SK-N-SH treated with all-trans-retinoic acid at 6 μM for 48 hours (cell line): ENCODE data around the gene ADPRS.

Source experiments
- ATAC-seq: fragments of 200-7000 bp; cut with Tn5 transposase; 3 replicates; pipeline ENCODE4 v1.9.1; 2020; ENCODE audit warnings: mild to moderate bottlenecking, moderate library complexity
- ARNTL ChIP-seq: fragments of 450-650 bp; formaldehyde crosslinking; IDR thresholded peaks from 2 replicates; pipeline ENCODE4 v1.5.0; 2020; ENCODE audit warnings: low read depth, mild to moderate bottlenecking, moderate library complexity, borderline replicate concordance
- BACH2 ChIP-seq: fragments of 250-450 bp; sonication (Bioruptor Pico); IDR thresholded peaks from 2 replicates; pipeline ENCODE4 v1.9.0; 2021; ENCODE audit warnings: mild to moderate bottlenecking, borderline replicate concordance
- CREB5 ChIP-seq: fragments of 250-450 bp; sonication (Bioruptor Pico); IDR thresholded peaks from 2 replicates; pipeline ENCODE4 v1.5.1; 2020; ENCODE audit warnings: low read depth, mild to moderate bottlenecking, moderate library complexity
- CSDC2 ChIP-seq: fragments of 250-450 bp; sonication (Bioruptor Pico); IDR thresholded peaks from 2 replicates; pipeline ENCODE4 v1.5.0; 2020; ENCODE audit warnings: mild to moderate bottlenecking, moderate library complexity
- CSRNP3 ChIP-seq: fragments of 250-450 bp; sonication (Bioruptor Pico); IDR thresholded peaks from 2 replicates; pipeline ENCODE4 v1.5.1; 2021; ENCODE audit warnings: mild to moderate bottlenecking, moderate library complexity
- ESRRG ChIP-seq: fragments of 250-450 bp; sonication (Bioruptor Pico); IDR thresholded peaks from 2 replicates; pipeline ENCODE4 v1.6.1; 2021; ENCODE audit warnings: mild to moderate bottlenecking
- GLIS3 ChIP-seq: fragments of 250-450 bp; sonication (Bioruptor Pico); IDR thresholded peaks from 2 replicates; pipeline ENCODE4 v1.5.0; 2020; ENCODE audit warnings: mild to moderate bottlenecking, moderate library complexity
- ISL1 ChIP-seq: fragments of 250-450 bp; sonication (Bioruptor Pico); IDR thresholded peaks from 2 replicates; pipeline ENCODE4 v2.1.2; 2022; ENCODE audit warnings: mild to moderate bottlenecking, moderate library complexity
- OSR1 ChIP-seq: fragments of 250-450 bp; sonication (Bioruptor Pico); IDR thresholded peaks from 2 replicates; pipeline ENCODE4 v1.8.0; 2022; ENCODE audit warnings: moderate library complexity, mild to moderate bottlenecking, inconsistent platforms
- PATZ1 ChIP-seq: fragments of 250-450 bp; sonication (Bioruptor Pico); IDR thresholded peaks from 2 replicates; pipeline ENCODE4 v1.8.0; 2020; ENCODE audit warnings: mild to moderate bottlenecking, moderate library complexity, borderline replicate concordance
- PPARA ChIP-seq: fragments of 250-450 bp; sonication (Bioruptor Pico); IDR thresholded peaks from 2 replicates; pipeline ENCODE4 v1.5.0; 2020; ENCODE audit warnings: mild to moderate bottlenecking, borderline replicate concordance
- RARB ChIP-seq: fragments of 250-450 bp; sonication (Bioruptor Pico); IDR thresholded peaks from 2 replicates; pipeline ENCODE4 v1.8.0; 2021; ENCODE audit warnings: mild to moderate bottlenecking, moderate library complexity
- SNAI2 ChIP-seq: fragments of 250-450 bp; sonication (Bioruptor Pico); IDR thresholded peaks from 2 replicates; pipeline ENCODE4 v1.5.0; 2020; ENCODE audit warnings: mild to moderate bottlenecking, moderate library complexity
- TCF4 ChIP-seq: fragments of 250-450 bp; sonication (Bioruptor Pico); IDR thresholded peaks from 2 replicates; pipeline ENCODE4 v1.8.0; 2021; ENCODE audit warnings: mild to moderate bottlenecking, moderate library complexity, borderline replicate concordance
- TOX ChIP-seq: fragments of 250-450 bp; sonication (Bioruptor Pico); IDR thresholded peaks from 2 replicates; pipeline ENCODE4 v1.8.0; 2021; ENCODE audit warnings: mild to moderate bottlenecking, moderate library complexity, borderline replicate concordance
- ZC3H10 ChIP-seq: fragments of 250-450 bp; sonication (Bioruptor Pico); IDR thresholded peaks from 2 replicates; pipeline ENCODE4 v1.5.1; 2021; ENCODE audit warnings: mild to moderate bottlenecking, moderate library complexity
- ZFP3 ChIP-seq: fragments of 250-450 bp; sonication (Bioruptor Pico); IDR thresholded peaks from 2 replicates; pipeline ENCODE4 v1.5.0; 2020; ENCODE audit warnings: mild to moderate bottlenecking, moderate library complexity
- ZFP30 ChIP-seq: fragments of 450-650 bp; formaldehyde crosslinking; IDR thresholded peaks from 2 replicates; pipeline ENCODE4 v1.5.0; 2022; ENCODE audit warnings: mild to moderate bottlenecking, moderate library complexity
- ZNF565 ChIP-seq: fragments of 450-650 bp; formaldehyde crosslinking; conservative IDR thresholded peaks from 2 replicates; pipeline ENCODE4 v1.5.0; 2020; ENCODE audit warnings: low read depth, mild to moderate bottlenecking, moderate library complexity
- ZNF70 ChIP-seq: fragments of 450-650 bp; formaldehyde crosslinking; IDR thresholded peaks from 2 replicates; pipeline ENCODE4 v1.5.0; 2020; ENCODE audit warnings: mild to moderate bottlenecking, moderate library complexity
- ZNF8 ChIP-seq: fragments of 450-650 bp; formaldehyde crosslinking; IDR thresholded peaks from 2 replicates; pipeline ENCODE4 v1.5.0; 2020; ENCODE audit warnings: mild to moderate bottlenecking, moderate library complexity
- TF ChIP-seq, protein P1 (sequence below): fragments of 250-450 bp; sonication (Bioruptor Pico); IDR thresholded peaks from 2 replicates; pipeline ENCODE4 v1.8.0; 2021; ENCODE audit warnings: low read depth, mild to moderate bottlenecking, moderate library complexity, borderline replicate concordance

ADPRS gene

GRCh38 chr1:36070349-36070748 lies 18.3 kb upstream of the ADPRS start:
- no peak for ATAC-seq
- TF ChIP-seq ZFP30 (CRISPR knock-in tag) (no peak), CSDC2 (no peak), ARNTL (CRISPR knock-in tag) (no peak), CREB5 (no peak), TOX (CRISPR knock-in tag) (no peak), SNAI2 (CRISPR knock-in tag) (no peak), ZC3H10 (no peak), OSR1 (CRISPR knock-in tag) (no peak), TCF4 (CRISPR knock-in tag) (no peak), RARB (CRISPR knock-in tag) (no peak), ISL1 (CRISPR knock-in tag) (no peak), GLIS3 (no peak), ZFP3 (no peak), PATZ1 (no peak), ZNF565 (CRISPR knock-in tag) (no peak)
- TF ChIP-seq, protein P1, sequence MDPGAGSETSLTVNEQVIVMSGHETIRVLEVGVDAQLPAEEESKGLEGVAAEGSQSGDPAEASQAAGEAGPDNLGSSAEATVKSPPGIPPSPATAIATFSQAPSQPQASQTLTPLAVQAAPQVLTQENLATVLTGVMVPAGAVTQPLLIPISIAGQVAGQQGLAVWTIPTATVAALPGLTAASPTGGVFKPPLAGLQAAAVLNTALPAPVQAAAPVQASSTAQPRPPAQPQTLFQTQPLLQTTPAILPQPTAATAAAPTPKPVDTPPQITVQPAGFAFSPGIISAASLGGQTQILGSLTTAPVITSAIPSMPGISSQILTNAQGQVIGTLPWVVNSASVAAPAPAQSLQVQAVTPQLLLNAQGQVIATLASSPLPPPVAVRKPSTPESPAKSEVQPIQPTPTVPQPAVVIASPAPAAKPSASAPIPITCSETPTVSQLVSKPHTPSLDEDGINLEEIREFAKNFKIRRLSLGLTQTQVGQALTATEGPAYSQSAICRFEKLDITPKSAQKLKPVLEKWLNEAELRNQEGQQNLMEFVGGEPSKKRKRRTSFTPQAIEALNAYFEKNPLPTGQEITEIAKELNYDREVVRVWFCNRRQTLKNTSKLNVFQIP (CRISPR knock-in tag), result no peak

DNA sequence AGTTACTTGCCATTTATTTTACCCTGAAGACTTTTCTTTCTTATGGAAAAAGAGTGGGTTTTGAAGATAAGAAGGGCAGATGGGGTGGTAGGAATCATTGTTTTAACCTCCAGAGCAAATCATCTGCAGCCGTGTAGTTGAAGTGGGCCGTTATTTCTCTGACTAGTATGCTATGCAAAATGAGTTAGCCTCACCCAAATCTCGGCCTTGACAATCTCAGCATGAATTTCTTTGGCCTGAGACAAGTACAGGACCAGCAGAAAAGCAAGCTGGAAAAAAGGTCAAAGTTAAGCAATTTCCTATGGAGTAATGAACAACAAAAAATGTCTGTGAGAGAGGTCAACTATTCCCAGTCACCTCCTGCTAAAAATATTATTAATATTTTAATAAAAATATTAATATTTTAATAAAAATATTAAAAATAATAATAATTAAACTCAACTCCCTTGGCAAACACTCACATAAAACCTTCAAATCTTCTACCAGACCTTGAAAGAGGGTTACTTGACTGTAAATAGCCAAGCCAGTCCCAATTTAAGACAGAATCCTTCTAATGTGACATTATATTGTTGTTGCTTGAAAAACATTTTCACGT lies 11.6 kb upstream of the ADPRS start:
- ATAC-seq, result no peak
- TF ChIP-seq ZFP30 (CRISPR knock-in tag) (no peak), ARNTL (CRISPR knock-in tag) (no peak), CREB5 (no peak), ZNF8 (CRISPR knock-in tag) (no peak), ZC3H10 (no peak), OSR1 (CRISPR knock-in tag) (no peak), TOX (CRISPR knock-in tag) (no peak), BACH2 (CRISPR knock-in tag) (no peak), GLIS3 (no peak), TCF4 (CRISPR knock-in tag) (no peak), CSDC2 (no peak), ZNF565 (CRISPR knock-in tag) (no peak), CSRNP3 (CRISPR knock-in tag) (no peak), RARB (CRISPR knock-in tag) (no peak), ZNF70 (CRISPR knock-in tag) (no peak), PPARA (CRISPR knock-in tag) (no peak), PATZ1 (no peak)
- TF ChIP-seq, all 23 proteins: peak for 0

DNA sequence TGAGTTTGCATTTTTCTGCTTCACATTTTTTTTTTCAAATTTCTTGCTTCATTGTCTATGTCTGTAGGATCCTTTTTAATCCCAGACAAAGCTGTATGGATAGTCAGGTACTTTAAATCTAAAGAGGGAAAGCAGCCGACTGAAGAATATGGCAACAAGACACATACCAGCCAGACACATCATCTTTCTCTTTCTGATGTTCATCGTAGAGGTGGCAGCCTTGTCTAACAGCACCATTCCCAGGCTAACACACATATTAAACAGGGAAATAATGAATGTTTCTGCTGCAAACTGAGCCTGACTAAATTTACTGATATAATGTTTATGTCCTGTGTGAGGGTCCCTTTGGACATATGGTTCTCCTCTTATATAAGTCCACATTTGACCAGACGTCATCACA lies 8.5 kb upstream of the ADPRS start:
- no peak for ATAC-seq
- TF ChIP-seq PATZ1 (no peak), TCF4 (CRISPR knock-in tag) (no peak), ARNTL (CRISPR knock-in tag) (no peak), BACH2 (CRISPR knock-in tag) (no peak), CSDC2 (no peak), ZNF8 (CRISPR knock-in tag) (no peak), ZFP30 (CRISPR knock-in tag) (no peak), ESRRG (no peak), CSRNP3 (CRISPR knock-in tag) (no peak), ISL1 (CRISPR knock-in tag) (no peak), PPARA (CRISPR knock-in tag) (no peak), ZNF70 (CRISPR knock-in tag) (no peak), SNAI2 (CRISPR knock-in tag) (no peak), RARB (CRISPR knock-in tag) (no peak)
